Measurements from ENCODE around the gene GPR160.
"Not testable (repeated sequence)": the region's sequence is repeated elsewhere in the genome, so short reads cannot be mapped to it uniquely, and the experiment has no call there.

The GPR160 gene

GRCh38 chr3:170076715-170077238 is 39.0 kb downstream of the GPR160 start:
- no peak for DNase-seq

DNA sequence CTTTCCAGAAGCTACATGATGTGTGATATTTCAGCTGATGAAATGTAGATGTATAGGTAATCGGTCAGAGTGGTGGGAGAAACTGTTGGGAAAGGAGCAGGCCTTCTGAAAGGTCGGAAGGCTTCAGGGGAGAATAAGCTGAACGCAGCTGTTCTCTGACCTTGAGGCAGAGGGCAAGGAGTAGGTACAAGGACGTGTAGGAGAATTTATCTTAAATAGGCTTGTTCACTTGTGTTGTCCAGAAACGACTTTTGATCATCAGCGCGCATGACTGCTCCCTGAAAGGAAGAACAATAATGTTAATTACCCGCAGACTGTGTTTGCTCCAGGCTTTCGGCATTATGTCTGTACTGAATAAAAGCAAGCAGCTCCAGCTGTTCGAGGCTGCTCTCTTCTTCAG is 39.6 kb downstream of the GPR160 start:
- no peak for DNase-seq

GRCh38 chr3:170078620-170079281 is 41.0 kb downstream of the GPR160 start:
- DNase-seq = no peak

DNA sequence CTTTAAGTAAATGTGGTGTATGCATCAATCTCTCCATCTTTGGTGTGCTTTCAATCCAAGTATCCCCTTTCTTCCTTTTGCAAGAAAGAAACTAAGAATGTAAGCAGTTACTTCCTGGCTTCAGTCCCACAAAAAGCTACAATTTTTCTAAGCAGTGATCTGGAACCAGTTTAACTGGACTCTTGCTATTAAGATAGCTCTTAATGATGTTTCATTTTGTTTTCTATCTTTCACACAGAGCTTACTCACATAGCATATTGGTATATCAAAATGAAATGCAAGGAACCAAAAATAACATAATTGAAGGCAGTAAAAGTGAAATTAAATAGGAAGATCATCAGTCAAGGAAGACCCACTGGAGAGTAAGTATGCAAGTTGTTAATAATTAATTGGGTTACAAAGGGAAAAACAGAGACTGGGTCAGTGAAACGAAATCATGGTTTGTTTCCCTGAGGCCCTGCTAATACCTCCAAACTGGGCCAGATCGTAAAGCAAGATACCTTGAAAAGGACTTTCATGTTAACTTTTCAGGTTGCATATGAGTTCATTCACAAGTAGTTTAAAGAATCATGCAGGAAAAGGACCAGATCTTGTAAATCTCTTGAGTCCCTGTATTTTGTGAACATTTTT is 41.9 kb downstream of the GPR160 start:
- DNase-seq = no peak

DNA sequence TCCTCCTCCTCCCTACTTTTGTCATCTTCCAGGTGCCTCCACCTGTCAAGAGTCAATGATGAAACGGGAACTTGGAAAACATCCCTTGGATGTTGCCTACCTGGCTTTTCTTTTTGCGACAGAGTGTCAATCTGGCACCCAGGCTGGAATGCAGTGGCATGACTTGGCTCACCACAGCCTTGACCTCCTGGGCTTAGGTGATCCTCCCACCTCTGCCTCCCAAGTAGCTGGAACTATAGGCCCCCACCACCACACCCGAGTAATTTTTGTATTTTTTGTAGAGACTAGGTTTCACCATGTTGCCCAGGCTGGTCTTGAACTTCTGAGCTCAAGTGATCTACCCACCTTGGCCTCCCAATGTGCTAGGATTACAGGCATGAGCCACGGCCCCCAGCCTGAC is 42.8 kb downstream of the GPR160 start:
- no peak for DNase-seq

DNA sequence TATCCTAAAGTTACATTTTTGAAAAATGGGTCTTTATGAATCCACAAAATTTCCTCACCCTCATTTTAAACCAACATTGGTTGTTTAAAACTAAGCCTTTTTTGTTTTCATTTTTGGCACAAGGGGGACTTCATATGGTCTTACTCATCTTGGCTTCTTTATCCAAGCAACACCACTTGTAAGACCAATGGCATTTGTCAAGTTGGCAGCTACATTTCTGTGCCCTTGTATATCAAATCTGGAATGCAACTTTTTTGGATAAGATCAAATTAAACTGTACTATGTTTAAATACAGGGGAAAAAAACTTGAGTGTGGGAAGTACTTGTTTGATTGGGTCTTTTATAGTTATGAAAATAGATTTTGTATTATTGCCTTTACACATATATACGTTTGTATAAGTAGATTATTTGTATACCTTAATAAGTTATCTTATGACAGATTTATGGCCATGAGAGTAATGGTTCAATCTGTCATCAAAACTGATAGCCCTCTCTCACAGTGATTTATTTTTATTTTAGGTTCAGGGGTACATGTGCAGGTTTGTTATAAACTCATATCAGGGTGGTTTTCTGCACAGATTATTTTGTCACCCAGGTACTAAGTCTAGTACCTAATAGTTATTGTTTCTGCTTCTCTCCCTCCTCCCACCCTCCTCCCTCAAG is 43.4 kb downstream of the GPR160 start:
- DNase-seq = no peak

DNA sequence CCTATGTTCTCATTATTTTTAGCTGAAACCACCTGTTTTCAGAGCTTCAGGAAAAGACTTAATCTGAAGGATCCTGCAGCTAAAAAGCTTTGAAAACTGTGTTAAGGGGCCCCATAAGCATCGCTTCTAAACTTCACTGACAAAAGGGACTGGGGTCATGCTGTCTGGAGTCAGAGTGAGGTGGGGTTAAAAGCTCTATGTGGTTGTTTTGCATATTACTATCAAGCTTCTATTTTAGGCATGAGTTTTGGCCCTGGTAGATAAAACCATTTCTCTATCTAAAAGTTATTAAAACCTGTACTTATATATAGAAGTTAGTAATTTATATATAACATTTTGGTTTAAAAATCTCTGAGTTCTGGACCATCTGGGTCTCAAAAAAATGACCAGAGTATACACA is 45.5 kb downstream of the GPR160 start:
- no peak for DNase-seq

DNA sequence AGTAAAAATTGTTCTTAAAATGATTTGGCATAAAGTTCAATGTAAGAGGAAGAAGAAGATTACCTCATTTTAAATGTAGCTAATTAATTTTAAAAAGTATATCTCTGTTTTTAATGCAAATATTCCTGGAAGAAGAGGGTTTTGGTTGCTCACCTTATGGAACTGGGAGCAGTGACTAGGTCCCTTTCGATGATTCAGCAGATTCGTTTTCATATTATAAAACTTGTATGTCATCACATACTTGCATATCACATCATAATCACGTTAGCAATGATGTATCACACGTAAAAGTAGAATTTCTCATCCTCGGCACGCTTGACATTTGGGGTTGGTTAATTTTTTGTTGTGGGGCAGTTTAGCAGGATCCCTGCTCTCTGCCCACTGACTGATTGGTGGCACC is 47.6 kb downstream of the GPR160 start:
- DNase-seq = no peak

GRCh38 chr3:170089862-170090600 is 52.2 kb downstream of the GPR160 start:
- DNase-seq = no peak

- no peak for DNase-seq
Observed at GRCh38 chr3:170090601-170090981, 52.8 kb downstream of the GPR160 start.

DNA sequence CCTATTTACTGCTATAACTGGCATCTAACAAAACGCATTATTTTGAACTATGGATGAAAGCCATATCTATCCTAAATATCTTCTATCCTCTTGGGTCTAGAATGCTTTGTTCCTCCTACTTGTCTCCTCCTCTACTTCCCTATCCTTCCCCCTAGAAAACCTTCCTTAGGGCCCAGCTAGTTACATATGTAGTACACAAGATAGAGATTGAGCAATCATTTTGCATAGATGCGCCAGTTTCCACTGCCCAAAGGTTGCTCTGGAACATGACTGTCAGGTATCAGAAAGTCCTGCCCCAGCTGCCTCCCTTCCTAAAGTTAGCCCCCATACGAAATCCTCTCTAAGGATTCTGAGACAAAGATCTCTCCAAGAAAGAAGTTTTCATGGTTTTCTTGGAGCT is 55.1 kb downstream of the GPR160 start:
- DNase-seq = no peak

- DNase-seq = no peak
Observed at GRCh38 chr3:170095771-170096170, 58.0 kb downstream of the GPR160 start.

- DNase-seq = no peak
Observed at GRCh38 chr3:170096342-170096741, 58.5 kb downstream of the GPR160 start.

DNA sequence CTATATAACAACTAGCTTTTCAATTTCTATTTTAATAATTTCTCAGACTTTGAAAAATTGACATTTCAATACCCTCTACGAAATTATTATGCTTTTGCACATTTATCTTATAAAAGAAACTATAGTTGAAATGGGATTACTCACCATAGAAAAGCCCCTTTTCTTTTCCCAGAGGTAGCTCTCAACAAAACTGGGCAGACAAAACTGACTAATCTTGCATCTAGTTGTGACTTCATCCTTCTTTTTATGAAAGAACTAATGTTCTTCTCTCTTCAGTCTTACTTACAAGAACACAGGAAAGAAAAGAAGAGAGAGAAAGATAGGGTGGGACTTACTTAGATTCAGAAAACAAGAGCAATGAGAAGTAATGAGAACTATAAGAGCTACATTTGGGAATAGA is 61.0 kb downstream of the GPR160 start:
- no peak for DNase-seq

GRCh38 chr3:170100944-170101343 is 63.1 kb downstream of the GPR160 start:
- no peak for DNase-seq

DNA sequence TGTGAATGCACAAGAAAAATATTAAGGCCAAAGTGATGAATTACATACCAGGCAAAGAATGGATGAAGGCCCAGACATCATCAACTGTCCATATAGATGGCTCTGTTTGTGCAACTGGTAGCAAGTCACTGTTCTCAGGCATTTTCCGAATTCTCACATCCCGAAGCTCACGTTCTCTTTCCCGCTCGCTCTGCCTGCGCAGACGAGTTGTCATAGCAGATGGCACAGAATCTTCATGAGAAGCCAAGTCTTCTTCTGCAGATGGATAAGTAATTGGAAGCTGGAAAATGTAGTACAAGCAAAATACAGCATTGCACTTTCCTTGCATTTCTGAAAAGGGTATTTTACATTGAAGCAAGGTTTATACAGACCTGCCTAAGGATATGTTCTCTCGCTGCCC is 64.6 kb downstream of the GPR160 start:
- no peak for DNase-seq

DNA sequence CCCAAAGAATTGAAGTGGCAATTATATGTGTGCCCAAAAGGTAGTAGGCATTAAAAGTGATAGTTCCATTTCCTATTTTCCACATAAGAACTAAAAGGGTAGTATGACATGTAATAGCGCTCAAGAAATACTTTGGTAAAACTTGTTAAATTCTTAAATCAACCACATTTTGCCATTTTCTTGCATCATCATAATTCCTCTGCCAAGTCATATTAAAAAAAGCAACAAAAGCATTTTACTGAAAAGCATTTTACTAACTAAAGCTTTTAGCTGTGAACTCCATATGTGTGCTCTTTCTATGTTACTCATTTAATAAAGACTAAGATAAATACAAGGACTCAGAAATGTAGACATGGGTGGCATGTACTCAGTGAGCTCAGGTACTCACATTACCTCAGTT is 70.1 kb downstream of the GPR160 start:
- no peak for DNase-seq

GRCh38 chr3:170108955-170109354 is 71.2 kb downstream of the GPR160 start:
- no peak for DNase-seq

DNA sequence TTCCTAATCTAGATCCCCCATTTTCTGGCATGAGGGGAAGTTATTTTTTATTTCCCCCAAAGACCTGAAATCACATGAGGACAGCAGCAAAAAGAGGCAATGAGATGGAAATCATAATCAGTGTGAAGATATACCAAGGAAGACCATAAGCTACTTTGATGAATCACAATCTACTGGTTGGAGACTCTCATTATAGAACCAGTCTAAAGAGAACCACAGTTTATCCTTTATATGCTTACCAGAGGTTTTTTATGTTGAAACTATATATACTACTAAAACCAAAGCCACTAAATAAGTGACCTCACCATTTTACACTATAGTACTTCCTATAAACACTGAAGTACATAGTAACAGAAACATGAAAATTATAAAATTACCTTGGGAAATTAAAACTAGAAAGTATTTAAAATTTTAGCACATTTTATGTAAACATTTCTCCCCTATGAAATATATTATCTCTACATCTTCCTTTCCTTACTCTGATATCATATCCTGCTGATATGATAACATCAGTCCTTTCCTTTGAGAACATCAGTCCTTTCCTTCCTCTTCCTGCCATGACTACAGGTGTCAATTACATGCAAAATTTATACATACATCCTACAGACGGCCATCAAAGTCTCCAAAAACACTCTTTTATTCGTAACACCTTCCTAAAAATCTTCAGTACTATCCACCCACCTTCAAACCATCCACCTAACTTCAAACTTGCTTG is 71.9 kb downstream of the GPR160 start:
- no peak for DNase-seq

GRCh38 chr3:170111147-170111771 is 73.5 kb downstream of the GPR160 start:
- DNase-seq = no peak

DNA sequence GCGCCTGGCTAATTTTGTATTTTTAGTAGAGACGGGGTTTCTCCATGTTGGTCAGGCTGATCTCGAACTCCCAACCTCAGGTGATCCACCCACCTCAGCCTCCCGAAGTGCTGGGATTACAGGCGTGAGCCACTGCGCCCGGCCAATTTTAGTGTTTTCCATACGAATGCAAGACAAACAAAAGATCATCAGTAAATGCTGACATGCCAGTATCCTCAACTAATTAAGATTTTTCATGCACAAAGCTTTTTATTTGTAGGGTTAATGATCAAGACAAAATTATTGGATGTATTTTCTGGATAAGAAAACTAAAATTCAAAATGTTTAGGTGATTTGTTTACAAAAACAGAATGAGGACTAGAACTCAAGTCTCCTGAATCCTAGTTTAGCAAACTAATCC is 76.4 kb downstream of the GPR160 start:
- DNase-seq = not testable (repeated sequence)

GRCh38 chr3:170117134-170117533 is 79.3 kb downstream of the GPR160 start:
- no peak for DNase-seq
